Hepatocyte (in vitro differentiated cells): ENCODE results near the gene IL5. TPM values are rescaled to one million over a fixed set of nuclear protein-coding genes. Genes with fewer than 3 reads are reported as not detected.

ENCODE experiments used
- DNase-seq: peaks from one replicate; pipeline ENCODE4 v3.0.0-alpha.2; 2016; ENCODE audit warnings: low spot score
- H2AFZ ChIP-seq: fragments of 200-600 bp; sonication (generic); 2 replicates; pipeline ENCODE4 v1.6.0; 2016; ENCODE audit warnings: antibody characterized with exemption, mild to moderate bottlenecking
- H3K27ac ChIP-seq: fragments of 200-600 bp; sonication (generic); 2 replicates; pipeline ENCODE4 v1.5.1; 2016; ENCODE audit warnings: mild to moderate bottlenecking
- H3K27me3 ChIP-seq: fragments of 200-600 bp; sonication (generic); 2 replicates; pipeline ENCODE4 v1.6.1; 2016
- H3K36me3 ChIP-seq: fragments of 200-600 bp; sonication (generic); replicated peaks from 2 replicates; pipeline ENCODE4 v1.5.1; 2016; ENCODE audit warnings: low read depth; ENCODE audit not compliant: insufficient read depth
- H3K4me1 ChIP-seq: fragments of 200-600 bp; sonication (generic); 2 replicates; pipeline ENCODE4 v1.5.1; 2016; ENCODE audit warnings: mild to moderate bottlenecking, moderate library complexity; ENCODE audit not compliant: insufficient read depth
- H3K4me2 ChIP-seq: fragments of 200-600 bp; sonication (generic); 2 replicates; pipeline ENCODE4 v1.6.0; 2016
- H3K4me3 ChIP-seq: fragments of 200-600 bp; sonication (generic); 2 replicates; pipeline ENCODE4 v1.5.1; 2016; ENCODE audit warnings: mild to moderate bottlenecking
- H3K79me2 ChIP-seq: fragments of 200-600 bp; sonication (generic); 2 replicates; pipeline ENCODE4 v1.6.0; 2017; ENCODE audit warnings: mild to moderate bottlenecking
- H3K9me2 ChIP-seq: fragments of 200-600 bp; sonication (generic); replicated peaks from 2 replicates; pipeline ENCODE4 v1.6.0; 2017; ENCODE audit warnings: mild to moderate bottlenecking; ENCODE audit not compliant: insufficient read depth
- H3K9me3 ChIP-seq: fragments of 200-600 bp; sonication (generic); 2 replicates; pipeline ENCODE4 v1.5.1; 2016; ENCODE audit warnings: low read depth, mild to moderate bottlenecking
- H4K20me1 ChIP-seq: fragments of 200-600 bp; sonication (generic); 2 replicates; pipeline ENCODE4 v1.6.0; 2016; ENCODE audit warnings: mild to moderate bottlenecking; ENCODE audit not compliant: insufficient read depth, poor library complexity, severe bottlenecking
- EZH2 ChIP-seq: fragments of 200-600 bp; sonication (generic); IDR thresholded peaks from 2 replicates; pipeline ENCODE4 v1.6.1; 2016; ENCODE audit warnings: antibody characterized with exemption, mild to moderate bottlenecking, borderline replicate concordance
- EZH2phosphoT487 ChIP-seq: fragments of 200-600 bp; sonication (generic); IDR thresholded peaks from one replicate; pipeline ENCODE4 v1.6.1; 2018; ENCODE audit warnings: antibody characterized with exemption, mild to moderate bottlenecking, low read depth, moderate library complexity; ENCODE audit not compliant: unreplicated experiment, severe bottlenecking
- WGBS: methylation state at CpG from one replicate; pipeline ENCODE4 v1.1.6; 2016; ENCODE audit warnings: low lambda C conversion rate; ENCODE audit errors: missing lambda C conversion rate; 5-methylcytosine and 5-hydroxymethylcytosine counted together
- polyA plus RNA-seq: library from polyadenylated mRNA; unstranded; fragments of >200 nt; fragmentation: Nextera tagmentation; extraction: Ambion mirVana; gene quantifications from 2 replicates; pipeline ENCODE4 v1.2.1, GENCODE V29; 2016
- total RNA-seq: library from RNA; depleted of rRNA; stranded (reverse); fragments of >200 nt; gene quantifications from 2 replicates; pipeline ENCODE4 v1.2.3, GENCODE V29; 2014
- TF ChIP-seq, protein P1 (sequence below): fragments of 200-600 bp; sonication (generic); IDR thresholded peaks from 2 replicates; pipeline ENCODE4 v1.5.1; 2016; ENCODE audit warnings: antibody characterized with exemption, mild to moderate bottlenecking; ENCODE audit not compliant: poor library complexity

IL5 gene
- total and polyA plus RNA-seq, 2 experiments from 2014 or later, result not detected

DNA sequence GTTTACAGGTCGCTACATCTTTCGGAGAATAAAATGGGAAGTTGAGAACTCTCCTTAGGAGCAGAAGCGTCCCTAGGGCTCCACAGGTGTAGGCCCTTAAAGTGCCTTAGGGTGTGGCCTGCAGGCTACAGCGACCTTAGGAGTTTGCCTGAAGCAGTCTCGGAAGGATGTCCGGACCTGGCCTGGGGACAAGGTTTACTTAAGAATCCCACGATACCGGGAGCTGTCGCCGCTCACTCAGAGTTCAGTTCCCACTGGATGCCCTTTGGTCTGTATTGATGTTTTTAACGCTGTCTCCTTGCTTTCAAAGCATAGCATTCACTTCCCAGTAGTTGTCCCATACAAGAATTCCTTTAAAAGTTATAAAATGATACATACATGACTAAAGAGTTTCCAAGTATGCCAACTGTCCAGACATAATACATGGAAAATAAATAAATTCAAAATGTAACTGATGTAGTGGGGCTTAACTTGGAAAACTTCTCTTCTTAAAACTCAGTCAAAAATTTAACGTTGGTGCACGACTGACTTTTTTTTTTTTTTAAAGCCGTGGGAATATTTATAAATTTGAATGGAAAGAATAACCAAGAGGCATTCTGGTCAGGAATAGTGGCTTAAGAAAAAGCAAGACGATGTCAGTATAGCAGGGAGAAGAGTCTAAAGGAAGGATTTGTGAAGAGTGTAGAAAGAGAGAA, 14.3 kb upstream of the IL5 start:
- Histone ChIP-seq H3K4me1 (peaks cover 7% of the 10 kb centered on the region), H3K9me2 (no peaks in the 10 kb centered on the region), H4K20me1 (no peaks in the 10 kb centered on the region), H3K27me3 (no peaks in the 10 kb centered on the region), H2AFZ (peak overlapping the region; percentile 87), H3K27ac (peak overlapping the region; percentile 90), H3K79me2 (peaks cover 50% of the 10 kb centered on the region), H3K4me3 (peak overlapping the region; percentile 47), H3K36me3 (no peaks in the 10 kb centered on the region), H3K4me2 (peak overlapping the region; percentile 83), H3K9me3 (no peaks in the 10 kb centered on the region)
- WGBS, result 9% methylated on average over 15 of the region's 15 CpGs
- no peak for TF ChIP-seq EZH2phosphoT487
- no peak for TF ChIP-seq EZH2
- TF ChIP-seq, protein P1, sequence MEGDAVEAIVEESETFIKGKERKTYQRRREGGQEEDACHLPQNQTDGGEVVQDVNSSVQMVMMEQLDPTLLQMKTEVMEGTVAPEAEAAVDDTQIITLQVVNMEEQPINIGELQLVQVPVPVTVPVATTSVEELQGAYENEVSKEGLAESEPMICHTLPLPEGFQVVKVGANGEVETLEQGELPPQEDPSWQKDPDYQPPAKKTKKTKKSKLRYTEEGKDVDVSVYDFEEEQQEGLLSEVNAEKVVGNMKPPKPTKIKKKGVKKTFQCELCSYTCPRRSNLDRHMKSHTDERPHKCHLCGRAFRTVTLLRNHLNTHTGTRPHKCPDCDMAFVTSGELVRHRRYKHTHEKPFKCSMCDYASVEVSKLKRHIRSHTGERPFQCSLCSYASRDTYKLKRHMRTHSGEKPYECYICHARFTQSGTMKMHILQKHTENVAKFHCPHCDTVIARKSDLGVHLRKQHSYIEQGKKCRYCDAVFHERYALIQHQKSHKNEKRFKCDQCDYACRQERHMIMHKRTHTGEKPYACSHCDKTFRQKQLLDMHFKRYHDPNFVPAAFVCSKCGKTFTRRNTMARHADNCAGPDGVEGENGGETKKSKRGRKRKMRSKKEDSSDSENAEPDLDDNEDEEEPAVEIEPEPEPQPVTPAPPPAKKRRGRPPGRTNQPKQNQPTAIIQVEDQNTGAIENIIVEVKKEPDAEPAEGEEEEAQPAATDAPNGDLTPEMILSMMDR, result no peak
- DNase-seq, result peak; percentile 77

DNA sequence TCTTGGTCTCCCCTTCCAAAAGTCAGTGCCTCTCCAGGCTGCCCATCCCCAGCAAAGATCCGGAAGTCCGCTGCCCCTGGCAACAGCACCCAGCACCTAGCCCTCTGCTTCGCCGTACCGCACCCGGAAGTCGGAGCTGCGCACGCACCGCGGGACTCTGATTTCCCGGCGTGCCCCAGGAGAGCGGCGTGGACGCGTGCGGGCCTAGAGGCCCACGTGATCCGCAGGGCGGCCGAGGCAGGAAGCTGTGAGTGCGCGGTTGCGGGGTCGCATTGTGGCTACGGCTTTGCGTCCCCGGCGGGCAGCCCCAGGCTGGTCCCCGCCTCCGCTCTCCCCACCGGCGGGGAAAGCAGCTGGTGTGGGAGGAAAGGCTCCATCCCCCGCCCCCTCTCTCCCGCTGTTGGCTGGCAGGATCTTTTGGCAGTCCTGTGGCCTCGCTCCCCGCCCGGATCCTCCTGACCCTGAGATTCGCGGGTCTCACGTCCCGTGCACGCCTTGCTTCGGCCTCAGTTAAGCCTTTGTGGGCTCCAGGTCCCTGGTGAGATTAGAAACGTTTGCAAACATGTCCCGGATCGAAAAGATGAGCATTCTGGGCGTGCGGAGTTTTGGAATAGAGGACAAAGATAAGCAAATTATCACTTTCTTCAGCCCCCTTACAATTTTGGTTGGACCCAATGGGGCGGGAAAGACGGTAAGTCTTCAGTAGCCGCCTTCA, 13.6 kb upstream of the IL5 start, which contains the start of gene RAD50:
TSS of gene RAD50 (plus strand) at position 215 of the 715 bp plus-strand sequence. CDS start at position 563, 348 bp downstream.
- H3K4me1 ChIP-seq, result peaks cover 7% of the 10 kb centered on the region
- peak; percentile 96 for DNase-seq
- no peaks in the 10 kb centered on the region for H3K9me2 ChIP-seq
- TF ChIP-seq EZH2 (no peak), EZH2phosphoT487 (no peak)
- TF ChIP-seq, protein P1, result no peak
- peak within 1 kb of the TSS; percentile 47 for H3K4me3 ChIP-seq
- no peaks in the 10 kb centered on the region for H3K27me3 ChIP-seq
- H4K20me1 ChIP-seq, result no peaks in the 10 kb centered on the region
- no peaks in the 10 kb centered on the region for H3K36me3 ChIP-seq
- H3K9me3 ChIP-seq, result no peaks in the 10 kb centered on the region
- H3K4me2 ChIP-seq, result peak within 1 kb of the TSS; percentile 83
- H3K79me2 ChIP-seq, result peaks cover 43% of the 10 kb centered on the region
- 2% methylated on average over 53 of the region's 53 CpGs for WGBS
- H2AFZ ChIP-seq, result peak within 1 kb of the TSS; percentile 87
- peak within 1 kb of the TSS; percentile 90 for H3K27ac ChIP-seq

DNA sequence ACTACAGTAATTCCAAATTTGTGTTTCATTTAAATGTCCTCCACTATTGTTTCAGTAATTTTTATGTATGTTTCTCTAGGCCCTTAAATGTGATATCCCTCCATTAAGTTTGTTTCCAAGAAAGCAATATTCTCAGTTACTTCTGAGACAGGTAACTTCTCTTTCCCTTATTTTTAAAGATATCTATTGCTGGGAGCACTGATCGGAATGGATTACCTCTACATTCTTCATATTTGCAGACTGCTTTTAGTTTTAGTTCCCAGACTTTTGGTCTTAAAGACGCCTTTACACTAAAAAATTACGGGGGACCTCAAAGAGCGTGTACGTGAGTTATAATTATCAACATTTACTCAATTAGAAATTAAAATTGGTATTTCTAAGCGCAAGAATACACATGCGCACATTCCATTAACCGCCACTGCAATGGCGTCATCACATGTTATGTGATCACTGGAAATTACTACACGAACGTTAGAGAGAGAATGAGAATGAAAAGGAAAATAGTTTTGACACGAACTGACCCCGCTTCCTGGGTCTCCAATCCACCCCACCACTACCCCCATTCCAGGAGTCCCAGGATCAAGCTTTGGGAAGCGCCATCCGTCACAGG, 12.9 kb upstream of the IL5 start:
- H3K9me2 ChIP-seq, result no peaks in the 10 kb centered on the region
- peaks cover 36% of the 10 kb centered on the region for H3K79me2 ChIP-seq
- TF ChIP-seq EZH2phosphoT487 (no peak), EZH2 (no peak)
- TF ChIP-seq, protein P1, result no peak
- H3K4me3 ChIP-seq, result peak overlapping the region; percentile 47
- H3K27ac ChIP-seq, result peak overlapping the region; percentile 90
- peak overlapping the region; percentile 87 for H2AFZ ChIP-seq
- no peak for DNase-seq
- peaks cover 7% of the 10 kb centered on the region for H3K4me1 ChIP-seq
- no peaks in the 10 kb centered on the region for H3K27me3 ChIP-seq
- WGBS, result 50% methylated on average over 15 of the region's 15 CpGs
- no peaks in the 10 kb centered on the region for H4K20me1 ChIP-seq
- H3K4me2 ChIP-seq, result peak overlapping the region; percentile 83
- no peaks in the 10 kb centered on the region for H3K36me3 ChIP-seq
- H3K9me3 ChIP-seq, result no peaks in the 10 kb centered on the region
